AG20443 (cell line): ENCODE measurements around the gene ORM2.

Experiments
- DNase-seq: peaks from one replicate; pipeline ENCODE4 v3.0.0; 2012; ENCODE audit warnings: low spot score, mixed read lengths

The ORM2 gene

DNA sequence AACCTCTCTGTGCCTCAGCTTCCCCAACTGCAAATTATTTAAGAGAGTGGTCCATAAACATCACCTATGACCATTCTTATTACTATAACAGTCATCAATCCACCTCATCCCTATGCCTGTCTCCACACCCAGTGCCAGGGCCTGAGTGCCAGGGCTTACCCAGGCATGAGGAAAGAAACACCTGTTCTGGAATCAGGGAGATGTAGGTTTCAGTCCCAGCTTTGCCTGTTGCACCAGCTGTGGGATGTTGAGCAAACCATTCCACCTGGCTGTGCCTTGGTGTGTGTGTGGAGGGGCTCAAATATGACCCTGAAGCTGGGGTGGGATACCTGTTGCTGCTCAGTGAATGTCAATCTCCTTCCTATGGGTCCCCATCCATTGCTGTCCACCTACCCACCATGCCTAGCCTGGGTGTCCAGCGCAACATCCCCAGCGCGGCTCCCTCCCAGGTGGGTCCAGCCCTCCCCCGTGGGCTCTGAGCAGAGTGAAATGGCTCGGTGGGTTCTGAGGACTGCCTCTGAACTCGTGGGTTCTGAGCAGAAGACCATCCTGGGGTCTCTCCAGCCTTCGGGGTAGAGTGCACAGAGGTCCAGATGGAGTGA lies 41.8 kb downstream of the ORM2 start:
- DNase-seq, result no peak

DNA sequence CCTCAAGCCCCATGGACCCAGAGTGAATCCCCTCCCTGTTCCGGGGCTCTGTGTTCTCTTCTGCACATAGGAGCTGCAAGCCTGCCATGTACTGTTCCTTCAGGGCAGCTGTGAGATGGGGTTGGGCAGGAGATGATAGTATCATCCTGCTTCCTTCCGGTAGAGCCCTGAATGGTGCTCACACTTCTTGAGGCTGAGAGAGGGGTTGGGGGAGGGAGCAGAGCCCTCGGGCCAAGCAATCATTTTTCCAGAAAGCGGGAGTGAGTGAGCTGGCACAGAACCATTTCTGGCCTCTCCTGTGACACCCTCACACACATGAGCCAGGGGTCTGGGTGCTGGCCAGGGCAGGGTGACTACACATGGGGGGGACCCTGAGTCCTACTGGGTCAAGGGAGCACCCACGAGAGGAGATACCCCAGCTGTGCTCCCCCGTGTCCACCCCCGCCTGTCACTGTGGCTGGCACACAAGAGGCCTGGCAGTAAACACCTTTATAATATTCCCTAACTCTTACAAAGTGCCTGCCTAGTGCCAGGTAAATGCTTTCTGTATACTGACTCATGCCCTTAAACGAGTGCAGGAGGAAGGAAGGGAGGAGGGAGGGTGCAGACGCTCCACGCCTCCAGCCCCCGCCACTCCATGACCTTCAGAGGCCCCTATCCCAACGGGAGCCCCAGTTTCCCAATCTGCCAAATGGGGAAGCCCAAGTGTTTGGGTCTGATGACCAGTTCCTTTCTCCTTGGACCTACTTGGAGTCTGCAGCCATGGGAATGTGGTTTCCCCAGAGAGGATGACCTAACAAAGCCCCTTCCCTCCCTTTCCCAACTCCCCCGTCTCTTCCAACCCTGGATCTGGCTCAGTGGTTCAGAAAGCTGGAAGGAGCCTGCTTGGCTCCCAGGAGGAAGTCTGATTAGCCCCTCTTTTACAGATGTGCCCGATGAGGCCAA lies 42.6 kb downstream of the ORM2 start:
- DNase-seq, result no peak

DNA sequence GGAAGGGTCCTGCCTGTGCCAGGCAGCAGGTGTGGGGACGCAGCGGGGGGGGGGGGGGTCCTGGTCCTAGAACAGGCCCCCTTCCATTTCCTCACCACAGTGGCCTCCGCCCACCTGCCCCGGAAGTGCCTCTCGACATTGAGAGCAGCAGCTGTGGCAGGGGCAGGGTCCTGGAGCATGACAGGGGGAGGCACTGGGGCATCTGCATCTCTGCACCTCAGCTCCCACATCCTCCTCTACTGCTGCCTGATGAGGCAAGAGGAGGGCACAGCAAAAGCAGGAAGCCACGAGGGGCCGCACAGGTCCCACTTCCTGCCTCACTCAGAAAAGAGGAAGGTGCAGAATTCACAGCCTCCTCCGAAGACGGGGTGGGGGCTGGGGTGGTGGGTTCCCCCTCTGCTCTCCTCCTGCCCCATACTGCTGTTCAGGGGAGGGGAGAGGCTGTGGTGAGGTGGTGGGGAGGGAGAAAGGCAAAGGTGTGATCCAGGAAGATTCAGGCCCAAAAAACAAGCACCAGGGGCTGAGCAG lies 43.3 kb downstream of the ORM2 start:
- DNase-seq, result no peak

DNA sequence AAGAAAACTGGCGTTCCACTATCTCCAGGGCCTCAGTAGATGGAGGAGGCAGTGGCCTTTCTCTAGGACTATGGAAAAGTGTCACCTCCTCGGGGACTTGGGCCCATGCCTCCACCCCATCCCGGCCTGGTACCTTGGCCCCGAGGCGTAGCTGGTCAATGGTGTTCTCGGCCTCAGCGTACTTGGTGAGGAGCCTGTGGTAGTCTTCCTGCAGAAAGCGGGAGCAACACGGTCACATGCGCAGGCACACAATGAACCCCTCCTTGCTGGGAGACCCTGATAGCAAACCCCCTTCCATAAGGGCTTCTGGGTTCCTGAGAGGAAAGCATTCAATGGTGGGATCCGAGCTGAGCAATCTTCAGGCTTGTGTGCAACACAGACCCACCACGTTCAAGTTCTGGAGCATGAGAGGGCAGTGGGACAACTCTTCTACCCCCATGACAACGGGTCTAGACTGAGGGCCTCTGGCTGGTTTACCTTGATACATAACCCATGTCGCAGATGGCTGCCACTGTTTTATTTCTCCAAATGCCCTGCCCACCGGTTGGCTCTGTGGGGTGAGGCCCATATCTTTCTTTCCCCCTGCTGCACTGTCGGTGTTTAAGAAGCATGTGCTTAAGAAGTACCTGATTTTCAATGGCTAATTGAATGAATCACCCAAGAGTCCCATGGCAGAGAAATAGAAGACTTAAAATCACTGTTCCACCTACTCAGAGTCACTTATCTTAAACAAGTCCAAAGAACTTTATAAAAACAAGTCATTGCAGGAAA lies 44.5 kb downstream of the ORM2 start:
- no peak for DNase-seq

DNA sequence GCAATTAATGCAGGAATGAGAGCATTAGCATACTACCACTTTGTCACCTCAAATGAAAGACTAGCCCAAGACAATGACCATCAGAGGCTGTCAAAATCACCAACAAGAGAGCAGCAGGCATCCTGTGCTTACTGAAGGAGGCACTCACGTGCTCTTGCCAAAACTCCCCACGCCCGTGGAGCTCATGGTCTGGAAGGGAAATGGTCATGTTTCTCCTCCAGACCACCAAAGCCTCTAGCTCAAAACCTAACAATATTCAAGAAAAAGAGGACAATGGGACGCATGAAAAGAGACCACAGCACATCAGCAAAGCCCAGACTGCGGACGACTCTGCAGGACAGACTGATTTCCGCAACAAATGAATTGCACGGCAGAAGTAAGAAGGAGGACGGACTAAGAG lies 45.3 kb downstream of the ORM2 start:
- DNase-seq, result no peak

DNA sequence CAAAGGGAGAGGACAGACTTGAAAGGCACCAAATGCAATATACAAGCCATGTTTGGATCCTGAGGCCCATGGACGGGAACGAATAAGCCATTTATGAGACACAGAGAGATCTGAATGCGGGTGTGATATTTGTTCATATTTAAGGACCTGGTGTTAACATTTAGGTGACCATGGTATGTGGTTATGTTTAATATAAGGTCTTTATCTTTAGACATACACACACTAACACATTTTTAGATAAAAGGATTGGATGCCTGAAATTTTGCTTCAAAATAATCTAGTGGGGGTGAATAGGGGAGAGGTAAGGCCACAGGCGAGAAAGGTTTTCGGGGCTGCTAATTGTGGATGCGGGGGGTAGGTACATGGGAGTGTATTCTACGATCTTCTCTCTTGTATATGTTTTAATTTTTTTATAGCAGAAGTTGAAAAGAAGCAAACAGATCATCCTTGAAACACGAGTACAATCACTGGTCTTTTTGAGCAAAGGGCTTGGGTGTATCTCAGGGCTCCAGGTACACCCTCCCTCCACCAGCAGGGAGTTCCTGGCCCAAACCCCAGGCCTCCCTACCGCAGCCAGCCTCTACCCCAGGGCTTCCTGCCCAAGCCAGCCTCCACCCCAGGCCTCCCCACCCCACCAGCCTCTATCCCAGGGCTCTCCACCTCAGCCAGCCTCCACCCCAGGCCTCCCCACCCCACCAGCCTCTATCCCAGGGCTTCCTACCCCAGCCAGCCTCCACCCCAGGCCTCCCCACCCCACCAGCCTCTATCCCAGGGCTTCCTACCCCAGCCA lies 45.9 kb downstream of the ORM2 start:
- no peak for DNase-seq

DNA sequence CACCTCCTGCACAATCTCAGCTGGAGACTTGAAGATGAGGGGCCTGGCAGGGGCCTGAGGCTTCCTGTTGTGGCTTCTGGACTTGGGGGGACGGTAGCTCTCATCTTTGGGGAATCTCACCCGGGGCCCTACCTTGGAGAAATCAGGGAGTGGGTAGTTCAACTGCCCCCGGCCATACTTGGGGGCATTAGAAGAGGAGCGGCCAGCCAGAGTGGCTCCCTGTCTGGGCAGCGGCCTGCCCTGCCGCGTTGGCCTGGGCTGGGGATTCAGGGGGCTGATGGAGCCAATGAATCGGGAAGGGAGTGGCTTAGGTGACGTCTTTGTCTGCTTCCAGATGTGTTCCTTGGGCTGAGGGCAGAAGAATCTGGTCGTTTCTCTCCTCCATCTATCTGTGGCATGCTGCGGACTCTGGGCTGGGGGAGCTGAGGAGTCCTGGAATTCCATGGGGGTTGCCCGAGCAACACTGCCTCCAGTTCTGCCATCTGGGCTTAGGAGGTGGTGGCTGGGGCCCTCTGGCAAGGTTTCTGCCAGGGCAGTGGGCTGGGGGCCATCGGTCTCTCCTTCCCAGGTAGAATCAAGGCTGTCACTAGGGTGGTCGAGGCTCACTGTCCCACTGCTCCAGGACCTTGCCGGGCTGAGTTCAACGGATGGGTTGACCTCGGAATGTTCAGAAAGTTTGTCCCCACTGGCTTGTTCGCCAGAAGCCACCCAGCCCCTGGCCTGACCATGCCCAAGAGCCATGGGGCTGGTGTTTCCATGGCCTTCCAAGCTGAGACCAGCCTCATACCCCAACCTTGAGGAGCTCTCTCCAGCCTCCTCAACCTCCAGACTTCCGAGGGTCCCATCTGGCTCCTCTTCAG lies 47.1 kb downstream of the ORM2 start:
- DNase-seq, result no peak

DNA sequence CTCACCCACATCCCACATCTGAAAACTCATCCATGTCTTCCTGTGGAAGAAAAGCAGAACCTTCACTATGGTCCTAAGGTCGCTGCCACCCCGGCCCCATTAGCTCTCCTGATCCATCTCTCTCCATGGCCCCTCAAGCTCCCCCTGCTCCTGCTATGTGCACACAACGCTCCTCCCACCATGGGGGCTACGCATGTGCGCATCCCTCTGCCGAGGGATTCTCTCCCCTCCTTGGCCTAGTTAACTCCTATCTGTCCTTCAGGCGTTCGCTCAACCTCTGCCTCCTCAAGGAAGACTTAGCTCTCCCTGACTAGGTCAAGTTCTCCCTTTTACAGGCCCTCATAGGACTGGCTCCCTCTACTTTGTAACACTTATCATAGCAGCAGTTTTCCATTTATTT lies 48.3 kb downstream of the ORM2 start:
- DNase-seq, result no peak

DNA sequence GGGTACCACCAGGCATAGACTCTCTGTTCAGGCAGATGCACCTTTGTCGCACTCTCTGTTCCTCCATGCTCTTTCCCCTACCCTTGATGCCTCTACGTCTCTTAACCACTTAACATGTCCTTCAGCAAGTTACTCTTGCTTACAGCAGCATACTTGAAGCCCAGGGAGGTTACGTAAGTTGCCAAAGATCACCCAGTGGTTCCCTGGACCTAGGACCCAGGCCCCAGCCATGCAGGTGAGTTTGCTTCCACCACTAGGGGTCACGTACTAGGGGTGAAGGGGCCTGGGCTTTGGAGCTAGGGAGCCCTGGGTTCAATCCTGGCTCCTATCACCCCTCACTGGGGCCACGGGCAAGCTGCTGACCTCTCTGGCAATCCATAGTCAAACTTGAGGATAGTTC lies 49.2 kb downstream of the ORM2 start:
- no peak for DNase-seq
